SK-N-MC (cell line): Measurements from ENCODE around the gene NT5C1B.

Source experiments
- EZH2 ChIP-seq: fragments of 200-600 bp; sonication (generic); IDR thresholded peaks from one replicate; pipeline ENCODE4 v1.6.1; 2017; ENCODE audit warnings: antibody characterized with exemption
- FOXP2 ChIP-seq: optimal IDR thresholded peaks from 2 replicates; pipeline ENCODE3; 2011; ENCODE audit warnings: mild to moderate bottlenecking, moderate library complexity; ENCODE audit not compliant: insufficient read depth; ENCODE audit errors: extremely low read length, control extremely low read depth
- POLR2AphosphoS5 ChIP-seq: IDR thresholded peaks from 2 replicates; pipeline ENCODE4 v1.6.1; 2012; ENCODE audit warnings: mild to moderate bottlenecking, low read depth, low read length, borderline replicate concordance

DNA sequence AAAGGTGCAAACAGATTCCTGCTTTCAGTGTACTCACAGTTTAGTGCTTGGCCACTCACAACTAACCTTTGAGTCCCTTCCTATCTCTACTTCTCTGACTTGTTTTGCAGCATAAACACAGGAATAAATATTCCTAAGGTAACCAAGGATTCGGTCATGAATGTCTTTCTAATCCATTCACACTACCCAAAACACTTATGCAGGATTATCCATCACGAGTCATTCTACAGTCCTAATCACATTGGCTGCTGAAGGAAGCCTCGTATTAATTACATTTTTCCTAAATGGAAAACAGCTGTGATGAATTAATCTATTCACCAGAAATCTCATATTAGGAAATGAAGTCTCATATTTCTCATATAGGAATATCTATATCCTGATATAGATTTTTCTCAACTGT, 45.2 kb downstream of the NT5C1B start:
- no peak for TF ChIP-seq POLR2AphosphoS5
- TF ChIP-seq EZH2 = no peak
- no peak for TF ChIP-seq FOXP2
